ENCODE results near the gene MAP4K3. TPM values are rescaled to one million over a fixed set of nuclear protein-coding genes. Genes with fewer than 3 reads are reported as not detected.

Gene MAP4K3
- total RNA-seq, 2 experiments from 2014 or later, result 12.4 to 17.5 TPM

DNA sequence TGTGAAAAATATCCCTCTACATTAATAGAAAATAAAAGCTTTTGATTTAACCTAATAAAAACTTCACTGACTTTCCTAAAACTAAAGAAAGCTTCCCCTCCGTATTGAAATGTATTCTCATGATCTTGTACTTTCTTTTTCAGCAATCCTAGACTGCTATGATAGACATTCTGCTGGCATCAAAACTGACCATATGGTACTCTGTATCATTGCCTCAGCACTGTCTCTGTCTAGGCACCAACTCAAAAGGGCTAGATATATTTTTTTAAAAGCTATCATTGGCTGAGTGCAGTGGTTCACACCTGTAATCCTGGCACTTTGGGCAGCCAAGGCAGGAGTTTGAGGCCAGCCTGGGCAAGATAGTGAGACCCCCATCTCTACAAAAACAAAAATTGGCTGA, 226.2 kb downstream of the MAP4K3 start:
- no peaks in the 10 kb centered on the region for H3K9me3 ChIP-seq (ENCODE audit: low read length)
- POLR2A ChIA-PET, result interaction anchor here (0.6 to 1.7 kb wide), 4 partner anchors 14 to 596 kb away, joined by 3 read pairs; no protein-coding TSS in a partner anchor

DNA sequence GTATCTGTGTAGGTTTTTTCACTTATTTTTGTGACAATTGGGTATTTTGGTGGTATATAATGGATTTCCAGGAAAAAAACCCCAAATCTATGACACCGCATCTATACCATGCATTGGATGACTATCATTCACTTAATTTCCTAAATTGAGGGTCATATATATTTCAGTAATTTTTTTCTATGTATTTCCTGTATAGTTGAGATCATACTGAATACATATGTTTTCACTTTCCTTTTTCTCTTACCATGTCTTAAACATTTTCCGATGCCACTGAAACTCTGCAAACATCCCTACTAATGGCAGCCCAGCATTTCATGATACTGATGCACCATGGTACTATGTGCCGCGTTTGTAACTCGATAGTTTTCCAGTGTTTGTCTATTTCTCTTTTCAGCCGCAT, 233.7 kb downstream of the MAP4K3 start:
- H3K9me3 ChIP-seq (ENCODE audit: low read length), result no peaks in the 10 kb centered on the region
- H3K27ac ChIP-seq (ENCODE audit: low read depth, low read length, poor library complexity, severe bottlenecking), result no peak overlapping the region
- intact Hi-C loops (cut with micrococcal nuclease; ENCODE audit: unreplicated experiment), result no loop called here
- no TSS peak for BruUV-seq (replicated peaks)
- H4K20me1 ChIP-seq (ENCODE audit: insufficient read depth, low read length), result no peaks in the 10 kb centered on the region
- no peaks in the 10 kb centered on the region for H3K4me1 ChIP-seq (ENCODE audit: insufficient read depth, low read length, poor library complexity, severe bottlenecking)
- H3K4me2 ChIP-seq (ENCODE audit: low read length), result no peak overlapping the region
- ChIA-PET POLR2A (no interaction called here), CTCF (ENCODE audit: unreplicated experiment) (no interaction called here)
- H3K4me3 ChIP-seq (ENCODE audit: low read depth, low read length, poor library complexity, severe bottlenecking), result no peak overlapping the region
- DNase-seq (ENCODE audit: low spot score), result no peak
- no peaks in the 10 kb centered on the region for H3K79me2 ChIP-seq (ENCODE audit: insufficient read depth, low read depth, low read length)
- TF ChIP-seq, protein P1, sequence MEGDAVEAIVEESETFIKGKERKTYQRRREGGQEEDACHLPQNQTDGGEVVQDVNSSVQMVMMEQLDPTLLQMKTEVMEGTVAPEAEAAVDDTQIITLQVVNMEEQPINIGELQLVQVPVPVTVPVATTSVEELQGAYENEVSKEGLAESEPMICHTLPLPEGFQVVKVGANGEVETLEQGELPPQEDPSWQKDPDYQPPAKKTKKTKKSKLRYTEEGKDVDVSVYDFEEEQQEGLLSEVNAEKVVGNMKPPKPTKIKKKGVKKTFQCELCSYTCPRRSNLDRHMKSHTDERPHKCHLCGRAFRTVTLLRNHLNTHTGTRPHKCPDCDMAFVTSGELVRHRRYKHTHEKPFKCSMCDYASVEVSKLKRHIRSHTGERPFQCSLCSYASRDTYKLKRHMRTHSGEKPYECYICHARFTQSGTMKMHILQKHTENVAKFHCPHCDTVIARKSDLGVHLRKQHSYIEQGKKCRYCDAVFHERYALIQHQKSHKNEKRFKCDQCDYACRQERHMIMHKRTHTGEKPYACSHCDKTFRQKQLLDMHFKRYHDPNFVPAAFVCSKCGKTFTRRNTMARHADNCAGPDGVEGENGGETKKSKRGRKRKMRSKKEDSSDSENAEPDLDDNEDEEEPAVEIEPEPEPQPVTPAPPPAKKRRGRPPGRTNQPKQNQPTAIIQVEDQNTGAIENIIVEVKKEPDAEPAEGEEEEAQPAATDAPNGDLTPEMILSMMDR (conservative IDR thresholded peaks at IDR 0.05; ENCODE audit: low read length), result no peak
- no peak for TF ChIP-seq EZH2phosphoT487 (IDR thresholded peaks at IDR 0.05; ENCODE audit: borderline replicate concordance, low read depth, low read length)
- no peaks in the 10 kb centered on the region for H3K9me2 ChIP-seq (ENCODE audit: insufficient read depth, low read length)
- H3K36me3 ChIP-seq (ENCODE audit: insufficient read depth, low read length), result no peaks in the 10 kb centered on the region
- no peak overlapping the region for H2AFZ ChIP-seq (ENCODE audit: low read length)

More for the DNA sequence above, 226.2 kb downstream of the MAP4K3 start:
- H3K4me3 ChIP-seq (ENCODE audit: low read depth, low read length, poor library complexity, severe bottlenecking), result no peak overlapping the region
- intact Hi-C loops (cut with micrococcal nuclease; ENCODE audit: unreplicated experiment), result no loop called here
- no TSS peak for BruUV-seq (replicated peaks)
- no peak for DNase-seq (ENCODE audit: low spot score)
- H3K4me1 ChIP-seq (ENCODE audit: insufficient read depth, low read length, poor library complexity, severe bottlenecking), result no peaks in the 10 kb centered on the region
- no peak overlapping the region for H2AFZ ChIP-seq (ENCODE audit: low read length)
- TF ChIP-seq EZH2phosphoT487 (IDR thresholded peaks at IDR 0.05; ENCODE audit: borderline replicate concordance, low read depth, low read length), result no peak
- TF ChIP-seq, protein P1 (conservative IDR thresholded peaks at IDR 0.05; ENCODE audit: low read length), result no peak
- no peaks in the 10 kb centered on the region for H4K20me1 ChIP-seq (ENCODE audit: insufficient read depth, low read length)
- no peaks in the 10 kb centered on the region for H3K79me2 ChIP-seq (ENCODE audit: insufficient read depth, low read depth, low read length)
- CTCF ChIA-PET (ENCODE audit: unreplicated experiment), result interaction anchor here (0.6 kb wide), 1 partner anchor 1032 kb away, joined by 3 read pairs; no protein-coding TSS in a partner anchor
- H3K36me3 ChIP-seq (ENCODE audit: insufficient read depth, low read length), result no peaks in the 10 kb centered on the region
- 0 out of 2 replicates have a peak, but pooled peaks cover 3% of the 10 kb centered on the region for H3K9me2 ChIP-seq (ENCODE audit: insufficient read depth, low read length)
- H3K27ac ChIP-seq (ENCODE audit: low read depth, low read length, poor library complexity, severe bottlenecking), result no peak overlapping the region
- no peak overlapping the region for H3K4me2 ChIP-seq (ENCODE audit: low read length)

DNA sequence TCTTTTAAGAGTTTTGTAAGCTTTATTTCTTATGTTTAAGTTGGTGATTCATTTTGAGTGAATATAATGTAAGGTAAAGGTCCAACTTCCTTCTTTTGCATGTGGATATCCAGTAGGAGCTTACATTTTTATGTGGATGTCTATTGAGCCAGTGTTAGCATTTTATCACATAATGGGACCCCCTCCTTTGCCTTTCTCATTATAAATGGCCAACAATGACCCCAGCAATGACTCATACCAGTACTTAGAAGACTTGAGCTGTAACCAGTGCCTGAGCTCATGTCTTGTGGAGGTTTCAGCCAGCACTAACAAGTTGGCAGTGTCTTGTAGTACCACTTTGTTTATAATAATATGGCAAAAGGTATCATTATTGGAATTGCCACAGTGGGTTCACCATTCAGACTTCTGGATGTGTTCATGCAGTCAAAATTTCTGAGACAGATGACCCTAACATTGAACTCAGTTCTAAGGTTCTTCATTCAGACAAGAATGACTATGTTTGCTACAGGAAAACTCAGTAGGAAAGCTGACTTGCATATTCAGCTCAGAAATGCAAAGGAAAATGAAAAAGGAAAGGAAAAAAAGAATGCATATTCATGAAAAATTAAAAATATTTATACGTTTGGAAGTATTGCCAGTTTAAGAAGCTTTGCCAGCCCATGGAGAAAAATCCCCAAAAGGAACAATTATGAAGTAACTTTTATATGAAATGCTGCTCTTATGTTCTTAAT, 234.3 kb downstream of the MAP4K3 start:
- H3K4me3 ChIP-seq (ENCODE audit: low read depth, low read length, poor library complexity, severe bottlenecking), result no peak overlapping the region
- H3K9me3 ChIP-seq (ENCODE audit: low read length), result no peaks in the 10 kb centered on the region
- no peaks in the 10 kb centered on the region for H3K36me3 ChIP-seq (ENCODE audit: insufficient read depth, low read length)
- DNase-seq (ENCODE audit: low spot score), result no peak
- CTCF ChIA-PET (ENCODE audit: unreplicated experiment), result no interaction called here
- H3K27ac ChIP-seq (ENCODE audit: low read depth, low read length, poor library complexity, severe bottlenecking), result no peak overlapping the region
- no peaks in the 10 kb centered on the region for H3K79me2 ChIP-seq (ENCODE audit: insufficient read depth, low read depth, low read length)
- no peaks in the 10 kb centered on the region for H3K9me2 ChIP-seq (ENCODE audit: insufficient read depth, low read length)
- no peaks in the 10 kb centered on the region for H4K20me1 ChIP-seq (ENCODE audit: insufficient read depth, low read length)
- H2AFZ ChIP-seq (ENCODE audit: low read length), result no peak overlapping the region
- TF ChIP-seq, protein P1 (conservative IDR thresholded peaks at IDR 0.05; ENCODE audit: low read length), result no peak
- no peak for TF ChIP-seq EZH2phosphoT487 (IDR thresholded peaks at IDR 0.05; ENCODE audit: borderline replicate concordance, low read depth, low read length)
- no TSS peak for BruUV-seq (replicated peaks)
- intact Hi-C loops (cut with micrococcal nuclease; ENCODE audit: unreplicated experiment), result no loop called here
- no peaks in the 10 kb centered on the region for H3K4me1 ChIP-seq (ENCODE audit: insufficient read depth, low read length, poor library complexity, severe bottlenecking)
- POLR2A ChIA-PET, result interaction anchor here (0.6 kb wide), 1 partner anchor 55 kb away, joined by 4 read pairs; no protein-coding TSS in a partner anchor
- no peak overlapping the region for H3K4me2 ChIP-seq (ENCODE audit: low read length)
